Measurements from ENCODE around the gene TP53TG5. TPM values are rescaled to one million over a fixed set of nuclear protein-coding genes. Genes with fewer than 3 reads are reported as not detected.

TP53TG5 gene
- total RNA-seq: not detected

GRCh38 chr20:45378191-45378590 is at the start of gene TP53TG5:
Gene TP53TG5 (minus strand): TSS chr20:45378325. CDS start chr20:45378236, 89 bp downstream.
- in situ Hi-C loops (cut with MboI; ENCODE audit: low sequenced_read_pairs in 4 of 4): loop anchor here in 2 of 4 donors (10.0 kb wide), 2 partner anchors 57 to 63 kb away; no protein-coding TSS in a partner anchor
- Histone ChIP-seq H3K9me3 (no peaks in the 10 kb centered on the region), H3K4me1 (peaks cover 3% of the 10 kb centered on the region in 2 donors), H3K27me3 (no peaks in the 10 kb centered on the region), H3K36me3 (no peaks in the 10 kb centered on the region), H3K4me3 (no peak within 1 kb of the TSS), H3K27ac (no peak within 1 kb of the TSS)
- intact Hi-C loops (cut with DNase I; ENCODE audit: low total_unique reads): no loop called here
- ATAC-seq (no peak), DNase-seq (no peak)
- TF ChIP-seq POLR2A (IDR thresholded peaks at IDR 0.05) (no peak), CTCF (IDR thresholded peaks at IDR 0.05 in 4 of 5, conservative IDR thresholded peaks at IDR 0.05 in 1 of 5) (no peak)

DNA sequence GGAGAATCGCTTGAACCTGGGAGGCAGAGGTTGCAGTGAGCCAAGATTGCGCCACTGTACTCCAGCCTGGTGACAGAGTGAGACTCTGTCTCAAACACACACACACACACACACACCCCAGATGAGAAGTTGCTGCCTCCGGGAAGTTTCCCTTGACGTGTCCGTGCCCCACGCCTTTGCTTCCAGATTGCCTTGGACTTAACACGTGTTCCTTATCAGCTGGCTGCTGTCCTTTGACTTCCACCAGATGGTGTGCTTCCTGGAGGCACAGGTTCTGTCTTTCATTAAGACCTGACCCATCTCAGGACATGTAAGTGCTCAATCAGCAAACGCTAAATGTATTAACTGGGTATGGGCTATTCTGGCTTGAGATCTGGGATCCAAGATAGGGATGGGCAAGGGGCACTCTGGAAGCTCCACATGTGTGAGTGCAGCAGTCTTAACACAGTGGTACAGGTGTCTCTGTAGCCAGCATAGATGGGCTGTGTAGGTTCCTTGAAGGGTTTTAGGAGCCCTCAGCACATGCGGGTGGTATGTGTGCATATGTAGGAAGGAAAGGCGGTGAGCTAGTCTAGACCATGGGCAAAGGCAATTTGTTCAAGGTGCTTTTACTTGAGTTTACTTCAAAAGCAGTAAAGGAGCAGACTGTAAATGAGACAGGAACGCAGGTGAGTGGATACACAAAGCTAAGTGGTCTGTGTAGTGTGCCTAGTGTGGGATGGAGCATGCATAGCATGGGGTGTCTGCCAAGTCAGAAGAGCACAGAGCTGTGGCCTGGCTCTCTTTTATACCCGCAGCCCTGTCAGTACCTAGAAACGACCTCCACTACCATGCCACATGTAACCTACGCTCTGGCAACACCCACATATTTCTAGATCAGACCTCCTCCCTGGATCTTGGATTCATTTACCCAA is 49.4 kb upstream of the TP53TG5 start:
- no peak for ATAC-seq
- no peaks in the 10 kb centered on the region for H3K4me1 ChIP-seq
- no peaks in the 10 kb centered on the region for H3K27me3 ChIP-seq
- DNase-seq: no peak
- no peak overlapping the region for H3K4me3 ChIP-seq
- H3K27ac ChIP-seq: no peak overlapping the region
- in situ Hi-C loops (cut with MboI; ENCODE audit: low sequenced_read_pairs in 4 of 4) (loop anchor here in 2 of 4 donors (25.0 kb wide), 2 partner anchors 335 to 390 kb away; no protein-coding TSS in a partner anchor), intact Hi-C loops (cut with DNase I; ENCODE audit: low total_unique reads) (no loop called here)
- no peaks in the 10 kb centered on the region for H3K9me3 ChIP-seq
- TF ChIP-seq CTCF (IDR thresholded peaks at IDR 0.05 in 4 of 5, conservative IDR thresholded peaks at IDR 0.05 in 1 of 5) (no peak), POLR2A (IDR thresholded peaks at IDR 0.05) (no peak)
- peaks cover 0 to 31% of the 10 kb centered on the region in 2 donors for H3K36me3 ChIP-seq

GRCh38 chr20:45426320-45427016 is 48.3 kb upstream of the TP53TG5 start:
- DNase-seq (no peak), ATAC-seq (no peak)
- Histone ChIP-seq H3K27ac (no peak overlapping the region), H3K36me3 (peaks cover 0 to 41% of the 10 kb centered on the region in 2 donors), H3K4me1 (no peaks in the 10 kb centered on the region), H3K9me3 (no peaks in the 10 kb centered on the region), H3K4me3 (no peak overlapping the region), H3K27me3 (no peaks in the 10 kb centered on the region)
- TF ChIP-seq CTCF (IDR thresholded peaks at IDR 0.05 in 4 of 5, conservative IDR thresholded peaks at IDR 0.05 in 1 of 5): no peak
- no peak for TF ChIP-seq POLR2A (IDR thresholded peaks at IDR 0.05)
- intact Hi-C loops (cut with DNase I; ENCODE audit: low total_unique reads) (no loop called here), in situ Hi-C loops (cut with MboI; ENCODE audit: low sequenced_read_pairs in 4 of 4) (loop anchor here in 2 of 4 donors (25.0 kb wide), 2 partner anchors 336 to 389 kb away; no protein-coding TSS in a partner anchor)

DNA sequence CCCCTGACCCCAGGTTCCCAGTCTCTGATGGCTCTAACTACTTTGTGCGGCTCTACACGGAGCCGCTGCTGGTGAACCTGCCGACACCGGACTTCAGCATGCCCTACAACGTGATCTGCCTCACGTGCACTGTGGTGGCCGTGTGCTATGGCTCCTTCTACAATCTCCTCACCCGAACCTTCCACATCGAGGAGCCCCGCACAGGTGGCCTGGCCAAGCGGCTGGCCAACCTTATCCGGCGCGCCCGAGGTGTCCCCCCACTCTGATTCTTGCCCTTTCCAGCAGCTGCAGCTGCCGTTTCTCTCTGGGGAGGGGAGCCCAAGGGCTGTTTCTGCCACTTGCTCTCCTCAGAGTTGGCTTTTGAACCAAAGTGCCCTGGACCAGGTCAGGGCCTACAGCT is 47.4 kb upstream of the TP53TG5 start:
- intact Hi-C loops (cut with DNase I; ENCODE audit: low total_unique reads): no loop called here
- H3K27ac ChIP-seq: no peak overlapping the region
- peaks cover 0 to 50% of the 10 kb centered on the region in 2 donors for H3K36me3 ChIP-seq
- DNase-seq: no peak
- no peak overlapping the region for H3K4me3 ChIP-seq
- no peak for ATAC-seq
- H3K4me1 ChIP-seq: no peaks in the 10 kb centered on the region
- no peaks in the 10 kb centered on the region for H3K27me3 ChIP-seq
- TF ChIP-seq POLR2A (IDR thresholded peaks at IDR 0.05) (no peak), CTCF (IDR thresholded peaks at IDR 0.05 in 4 of 5, conservative IDR thresholded peaks at IDR 0.05 in 1 of 5) (no peak)
- H3K9me3 ChIP-seq: no peaks in the 10 kb centered on the region
- in situ Hi-C loops (cut with MboI; ENCODE audit: low sequenced_read_pairs in 4 of 4): loop anchor here in 2 of 4 donors (25.0 kb wide), 2 partner anchors 337 to 388 kb away; no protein-coding TSS in a partner anchor

Data from gastrocnemius medialis (tissue), 4 donors.